ENCODE measurements around the gene IL12RB1.

IL12RB1 gene

GRCh38 chr19:18104793-18105131, 18.0 kb upstream of the IL12RB1 start:
- H3K4me3 Mint-ChIP-seq: peak overlapping the region; percentile 75
- H3K27ac Mint-ChIP-seq: peak overlapping the region; percentile 31
- ATAC-seq (ENCODE audit: low read depth) (no peak), DNase-seq (ENCODE audit: low spot score in 2 of 2) (no peak)
- H3K9me3 Mint-ChIP-seq: no peaks in the 10 kb centered on the region
- H3K4me1 Mint-ChIP-seq: peaks cover 38% of the 10 kb centered on the region
- H3K36me3 Mint-ChIP-seq: peaks cover 10% of the 10 kb centered on the region
- H3K27me3 Mint-ChIP-seq: no peaks in the 10 kb centered on the region

GRCh38 chr19:18102916-18103542, 16.3 kb upstream of the IL12RB1 start:
- Mint-ChIP-seq H3K36me3 (peaks cover 10% of the 10 kb centered on the region), H3K4me3 (no peak overlapping the region), H3K27ac (peak overlapping the region; percentile 58), H3K4me1 (peaks cover 35% of the 10 kb centered on the region), H3K9me3 (no peaks in the 10 kb centered on the region), H3K27me3 (no peaks in the 10 kb centered on the region)
- ATAC-seq (ENCODE audit: low read depth) (no peak), DNase-seq (ENCODE audit: low spot score in 2 of 2) (no peak)

- H3K4me1 Mint-ChIP-seq: peaks cover 26% of the 10 kb centered on the region
- H3K27me3 Mint-ChIP-seq: no peaks in the 10 kb centered on the region
- H3K27ac Mint-ChIP-seq: no peak overlapping the region
- H3K9me3 Mint-ChIP-seq: no peaks in the 10 kb centered on the region
- peaks cover 9% of the 10 kb centered on the region for H3K36me3 Mint-ChIP-seq
- ATAC-seq (ENCODE audit: low read depth): no peak
- H3K4me3 Mint-ChIP-seq: no peak overlapping the region
- no peak for DNase-seq (ENCODE audit: low spot score in 2 of 2)
These were observed 14.5 kb upstream of the IL12RB1 start for GRCh38 chr19:18101268-18101667.

GRCh38 chr19:18100710-18101109, 14.0 kb upstream of the IL12RB1 start:
- no peaks in the 10 kb centered on the region for H3K9me3 Mint-ChIP-seq

GRCh38 chr19:18099623-18099995, 12.9 kb upstream of the IL12RB1 start:
- no peak for ATAC-seq (ENCODE audit: low read depth)
- Mint-ChIP-seq H3K4me1 (peaks cover 26% of the 10 kb centered on the region), H3K4me3 (peak overlapping the region; percentile 90), H3K9me3 (no peaks in the 10 kb centered on the region), H3K36me3 (peaks cover 9% of the 10 kb centered on the region), H3K27me3 (no peaks in the 10 kb centered on the region), H3K27ac (peak overlapping the region; percentile 93)
- DNase-seq (ENCODE audit: low spot score in 2 of 2): no peak

More at GRCh38 chr19:18100710-18101109, 14.0 kb upstream of the IL12RB1 start:
- peaks cover 9% of the 10 kb centered on the region for H3K36me3 Mint-ChIP-seq
- no peaks in the 10 kb centered on the region for H3K27me3 Mint-ChIP-seq
- no peak overlapping the region for H3K4me3 Mint-ChIP-seq
- no peak for ATAC-seq (ENCODE audit: low read depth)
- peaks cover 26% of the 10 kb centered on the region for H3K4me1 Mint-ChIP-seq
- DNase-seq (ENCODE audit: low spot score in 2 of 2): no peak
- no peak overlapping the region for H3K27ac Mint-ChIP-seq

- DNase-seq (ENCODE audit: low spot score in 2 of 2): peak; percentile 74 to 78
- peaks cover 9% of the 10 kb centered on the region for H3K36me3 Mint-ChIP-seq
These were observed 12.3 kb upstream of the IL12RB1 start for GRCh38 chr19:18098891-18099622.

GRCh38 chr19:18097993-18098890, 11.5 kb upstream of the IL12RB1 start:
- H3K27ac Mint-ChIP-seq: peak overlapping the region; percentile 93
- ATAC-seq (ENCODE audit: low read depth): peak; percentile 23
- H3K4me3 Mint-ChIP-seq: peak overlapping the region; percentile 90

More at GRCh38 chr19:18098891-18099622, 12.3 kb upstream of the IL12RB1 start:
- H3K4me3 Mint-ChIP-seq: peak overlapping the region; percentile 90
- no peaks in the 10 kb centered on the region for H3K9me3 Mint-ChIP-seq
- peak; percentile 73 for ATAC-seq (ENCODE audit: low read depth)
- peaks cover 24% of the 10 kb centered on the region for H3K4me1 Mint-ChIP-seq
- no peaks in the 10 kb centered on the region for H3K27me3 Mint-ChIP-seq
- peak overlapping the region; percentile 93 for H3K27ac Mint-ChIP-seq

GRCh38 chr19:18097217-18097992, 10.7 kb upstream of the IL12RB1 start, which contains the start of gene MAST3:
MAST3 (plus strand) TSS chr19:18097778; CDS start chr19:18097793, 15 bp downstream.
- ATAC-seq (ENCODE audit: low read depth) (peak; percentile 78), DNase-seq (ENCODE audit: low spot score in 2 of 2) (peak; percentile 95 to 96)
- no peaks in the 10 kb centered on the region for H3K27me3 Mint-ChIP-seq
- H3K9me3 Mint-ChIP-seq: no peaks in the 10 kb centered on the region
- H3K4me1 Mint-ChIP-seq: peaks cover 18% of the 10 kb centered on the region
- H3K27ac Mint-ChIP-seq: peak within 1 kb of the TSS; percentile 93
- H3K4me3 Mint-ChIP-seq: peak within 1 kb of the TSS; percentile 90
- peaks cover 6% of the 10 kb centered on the region for H3K36me3 Mint-ChIP-seq

More at GRCh38 chr19:18097993-18098890, 11.5 kb upstream of the IL12RB1 start:
- peaks cover 21% of the 10 kb centered on the region for H3K4me1 Mint-ChIP-seq
- H3K36me3 Mint-ChIP-seq: peaks cover 9% of the 10 kb centered on the region
- H3K27me3 Mint-ChIP-seq: no peaks in the 10 kb centered on the region
- no peaks in the 10 kb centered on the region for H3K9me3 Mint-ChIP-seq
- no peak for DNase-seq (ENCODE audit: low spot score in 2 of 2)

- ATAC-seq (ENCODE audit: low read depth) (no peak), DNase-seq (ENCODE audit: low spot score in 2 of 2) (no peak)
- H3K36me3 Mint-ChIP-seq: peaks cover 3% of the 10 kb centered on the region
- peak overlapping the region; percentile 51 for H3K4me3 Mint-ChIP-seq
- no peaks in the 10 kb centered on the region for H3K9me3 Mint-ChIP-seq
- H3K4me1 Mint-ChIP-seq: peaks cover 16% of the 10 kb centered on the region
- no peak overlapping the region for H3K27ac Mint-ChIP-seq
- H3K27me3 Mint-ChIP-seq: no peaks in the 10 kb centered on the region
These were observed 9.5 kb upstream of the IL12RB1 start for GRCh38 chr19:18096258-18096657.

- Mint-ChIP-seq H3K9me3 (no peaks in the 10 kb centered on the region), H3K27me3 (no peaks in the 10 kb centered on the region), H3K27ac (no peak overlapping the region), H3K4me3 (no peak overlapping the region), H3K36me3 (no peaks in the 10 kb centered on the region), H3K4me1 (peaks cover 30% of the 10 kb centered on the region)
- DNase-seq (ENCODE audit: low spot score in 2 of 2) (no peak), ATAC-seq (ENCODE audit: low read depth) (no peak)
These were observed 6.9 kb upstream of the IL12RB1 start for GRCh38 chr19:18093439-18094161.

GRCh38 chr19:18091217-18091608, 4.5 kb upstream of the IL12RB1 start:
- Mint-ChIP-seq H3K4me3 (peak overlapping the region; percentile 41), H3K9me3 (no peaks in the 10 kb centered on the region), H3K4me1 (peaks cover 42% of the 10 kb centered on the region), H3K27ac (peak overlapping the region; percentile 93), H3K27me3 (no peaks in the 10 kb centered on the region), H3K36me3 (no peaks in the 10 kb centered on the region)
- ATAC-seq (ENCODE audit: low read depth) (peak; percentile 77), DNase-seq (ENCODE audit: low spot score in 2 of 2) (peak; percentile 53 to 66)

GRCh38 chr19:18090545-18091216, 3.9 kb upstream of the IL12RB1 start:
- ATAC-seq (ENCODE audit: low read depth) (no peak), DNase-seq (ENCODE audit: low spot score in 2 of 2) (no peak)
- Mint-ChIP-seq H3K9me3 (no peaks in the 10 kb centered on the region), H3K4me3 (peak overlapping the region; percentile 41), H3K27ac (peak overlapping the region; percentile 93), H3K4me1 (peaks cover 42% of the 10 kb centered on the region), H3K27me3 (no peaks in the 10 kb centered on the region), H3K36me3 (no peaks in the 10 kb centered on the region)
